Measurements from ENCODE around the gene TMEM233. TPM values are rescaled to one million over a fixed set of nuclear protein-coding genes. Genes with fewer than 3 reads are reported as not detected.

Gene TMEM233
- total and polyA plus RNA-seq, 7 donors: 11.6 to 125 (median 69.7) TPM

DNA sequence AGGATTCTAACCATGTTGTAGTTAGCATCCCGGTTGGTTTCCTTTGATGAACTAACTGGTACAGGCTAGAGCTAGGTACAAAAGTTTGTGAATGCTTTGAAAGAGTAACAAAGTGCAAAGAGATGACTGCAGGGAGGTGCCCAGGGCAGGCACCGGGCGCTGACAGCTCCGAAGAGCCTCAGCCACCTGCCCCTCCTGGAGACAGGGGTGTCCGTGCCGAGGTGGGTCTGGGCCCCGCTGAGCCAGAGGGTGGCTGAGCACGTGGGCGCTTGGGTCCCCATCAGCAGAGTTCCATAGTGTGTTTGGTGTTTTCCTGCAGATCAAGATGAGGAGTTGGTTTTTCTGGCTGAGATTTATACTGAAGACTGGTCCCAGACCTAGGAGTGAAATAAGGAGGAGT is 94.3 kb downstream of the TMEM233 start:
- H3K4me1 ChIP-seq: peaks cover 3% of the 10 kb centered on the region
- intact Hi-C loops (cut with DNase I): no loop called here
- no peaks in the 10 kb centered on the region for H3K27me3 ChIP-seq (ENCODE audit: insufficient read depth in 3 of 3, low read length in 2 of 3)
- 87 to 96% (median 90%) methylated on average over 9 of the region's 9 CpGs for WGBS, 3 donors
- TF ChIP-seq, protein P1, sequence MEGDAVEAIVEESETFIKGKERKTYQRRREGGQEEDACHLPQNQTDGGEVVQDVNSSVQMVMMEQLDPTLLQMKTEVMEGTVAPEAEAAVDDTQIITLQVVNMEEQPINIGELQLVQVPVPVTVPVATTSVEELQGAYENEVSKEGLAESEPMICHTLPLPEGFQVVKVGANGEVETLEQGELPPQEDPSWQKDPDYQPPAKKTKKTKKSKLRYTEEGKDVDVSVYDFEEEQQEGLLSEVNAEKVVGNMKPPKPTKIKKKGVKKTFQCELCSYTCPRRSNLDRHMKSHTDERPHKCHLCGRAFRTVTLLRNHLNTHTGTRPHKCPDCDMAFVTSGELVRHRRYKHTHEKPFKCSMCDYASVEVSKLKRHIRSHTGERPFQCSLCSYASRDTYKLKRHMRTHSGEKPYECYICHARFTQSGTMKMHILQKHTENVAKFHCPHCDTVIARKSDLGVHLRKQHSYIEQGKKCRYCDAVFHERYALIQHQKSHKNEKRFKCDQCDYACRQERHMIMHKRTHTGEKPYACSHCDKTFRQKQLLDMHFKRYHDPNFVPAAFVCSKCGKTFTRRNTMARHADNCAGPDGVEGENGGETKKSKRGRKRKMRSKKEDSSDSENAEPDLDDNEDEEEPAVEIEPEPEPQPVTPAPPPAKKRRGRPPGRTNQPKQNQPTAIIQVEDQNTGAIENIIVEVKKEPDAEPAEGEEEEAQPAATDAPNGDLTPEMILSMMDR (IDR thresholded peaks at IDR 0.05): no peak
- no peak overlapping the region for H3K4me3 ChIP-seq
- H3K9me3 ChIP-seq: no peaks in the 10 kb centered on the region
- no peaks in the 10 kb centered on the region for H3K36me3 ChIP-seq (ENCODE audit: insufficient read depth in 1 of 2, low read depth in 1 of 2)
- no peak for DNase-seq
- H3K27ac ChIP-seq: no peak overlapping the region
- no peak for ATAC-seq

DNA sequence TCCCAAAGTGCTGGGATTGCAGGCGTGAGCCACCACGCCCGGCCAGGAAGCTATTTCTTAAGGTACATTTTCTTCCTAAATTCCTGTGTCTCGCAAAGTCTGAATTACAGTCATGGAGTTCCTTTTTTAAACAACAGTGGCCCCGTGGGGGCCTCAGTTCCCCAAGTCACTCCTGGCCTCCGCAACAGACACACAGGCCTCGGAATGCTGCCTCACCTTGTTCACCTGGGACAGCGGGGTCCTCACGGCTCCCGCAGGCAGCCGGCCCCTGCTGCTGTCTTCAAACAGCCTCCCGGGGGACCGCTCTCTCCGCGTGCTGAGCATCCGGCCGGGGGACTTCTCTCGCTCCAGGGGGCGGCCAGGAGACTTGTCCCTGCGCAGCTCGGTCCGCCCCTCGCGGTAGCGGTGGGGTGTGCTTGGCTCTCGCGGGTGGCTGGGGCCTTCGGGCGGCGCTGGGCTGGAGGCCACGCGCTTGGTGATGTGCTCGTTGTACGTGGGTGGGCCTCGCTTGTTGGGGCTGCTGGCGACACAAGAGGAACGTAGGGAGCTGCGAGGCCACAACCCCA is 96.4 kb downstream of the TMEM233 start:
- Histone ChIP-seq H3K27ac (no peak overlapping the region), H3K9me3 (no peaks in the 10 kb centered on the region), H3K4me1 (no peaks in the 10 kb centered on the region), H3K4me3 (no peak overlapping the region), H3K27me3 (ENCODE audit: insufficient read depth in 3 of 3, low read length in 2 of 3) (no peaks in the 10 kb centered on the region), H3K36me3 (ENCODE audit: insufficient read depth in 1 of 2, low read depth in 1 of 2) (no peaks in the 10 kb centered on the region)
- DNase-seq (no peak), ATAC-seq (no peak)
- WGBS, 3 donors: 92 to 97% (median 96%) methylated on average over 38 of the region's 38 CpGs
- TF ChIP-seq, protein P1 (IDR thresholded peaks at IDR 0.05): no peak
- intact Hi-C loops (cut with DNase I): no loop called here

DNA sequence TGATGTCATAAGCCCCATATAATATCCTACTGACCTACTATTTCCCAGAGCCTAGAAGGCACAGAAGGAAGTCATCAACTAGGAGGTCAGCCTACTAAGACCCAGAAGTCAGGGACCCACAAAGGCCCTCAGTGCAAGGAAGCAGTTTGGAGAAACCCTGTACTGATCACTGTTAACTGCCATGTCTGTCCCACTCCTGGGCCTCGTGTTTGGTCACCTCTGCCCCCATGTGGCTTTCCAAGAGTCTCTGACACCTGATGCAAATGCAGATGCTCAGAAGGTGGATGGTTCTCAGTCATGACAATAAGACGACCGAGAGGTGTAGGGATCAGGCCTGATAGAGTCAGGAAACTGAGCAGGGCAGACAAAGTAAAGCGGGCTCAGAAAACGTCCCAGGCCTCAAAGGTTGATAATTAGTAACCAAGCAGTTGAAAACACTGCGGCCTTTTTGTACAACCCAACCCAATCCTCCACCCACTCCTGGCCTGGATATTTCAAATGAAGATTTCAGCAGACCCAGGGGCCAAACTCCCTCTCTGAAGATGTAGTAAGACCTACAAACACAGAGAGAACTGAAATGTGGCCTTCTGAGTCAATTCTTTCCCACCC is 97.7 kb downstream of the TMEM233 start:
- WGBS, 3 donors: 86 to 90% (median 89%) methylated on average over 6 of the region's 6 CpGs
- H3K27me3 ChIP-seq (ENCODE audit: insufficient read depth in 3 of 3, low read length in 2 of 3): no peaks in the 10 kb centered on the region
- H3K36me3 ChIP-seq (ENCODE audit: insufficient read depth in 1 of 2, low read depth in 1 of 2): no peaks in the 10 kb centered on the region
- H3K4me1 ChIP-seq: no peaks in the 10 kb centered on the region
- no peak overlapping the region for H3K4me3 ChIP-seq
- DNase-seq: no peak
- no peak overlapping the region for H3K27ac ChIP-seq
- no peak for ATAC-seq
- TF ChIP-seq, protein P1 (IDR thresholded peaks at IDR 0.05): no peak
- H3K9me3 ChIP-seq: no peaks in the 10 kb centered on the region
- intact Hi-C loops (cut with DNase I): no loop called here

DNA sequence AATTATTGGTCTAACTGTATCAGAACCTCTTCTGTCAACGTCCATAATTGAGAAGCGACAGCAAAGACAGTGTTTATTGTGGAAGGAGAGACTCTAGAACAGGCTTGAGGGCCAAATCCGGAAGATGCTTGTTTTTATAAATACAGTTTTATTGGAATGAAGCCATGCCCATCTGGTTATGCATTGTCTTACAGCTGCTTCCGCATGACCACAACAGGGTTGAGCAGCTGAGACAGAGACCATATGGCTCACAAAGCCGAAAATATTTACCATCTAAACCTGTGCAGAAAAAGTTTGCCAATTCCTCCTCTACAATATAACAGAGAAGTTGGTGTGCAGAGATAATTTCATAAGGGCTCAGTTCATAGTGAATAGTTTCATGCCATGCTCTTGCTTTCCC is 98.8 kb downstream of the TMEM233 start:
- H3K4me1 ChIP-seq: no peaks in the 10 kb centered on the region
- TF ChIP-seq, protein P1 (IDR thresholded peaks at IDR 0.05): no peak
- ATAC-seq: no peak

More for the DNA sequence above, 98.8 kb downstream of the TMEM233 start:
- WGBS, 3 donors: 54 to 56% (median 55%) methylated on average over 5 of the region's 5 CpGs
- no peaks in the 10 kb centered on the region for H3K9me3 ChIP-seq
- no peaks in the 10 kb centered on the region for H3K36me3 ChIP-seq (ENCODE audit: insufficient read depth in 1 of 2, low read depth in 1 of 2)
- intact Hi-C loops (cut with DNase I): no loop called here
- no peak for DNase-seq
- H3K27me3 ChIP-seq (ENCODE audit: insufficient read depth in 3 of 3, low read length in 2 of 3): no peaks in the 10 kb centered on the region
- no peak overlapping the region for H3K27ac ChIP-seq
- no peak overlapping the region for H3K4me3 ChIP-seq

Other genes with a start within 250 kb of the TMEM233 start
- gene PRKAB1, start 74.4 kb downstream of the TMEM233 start, total RNA-seq: 10 to 100 TPM in 2 of 4 donors, 1 to 10 TPM in 2; 9.0 to 16.7 (median 10.9) TPM
- gene PRKAB1, start 74.4 kb downstream of the TMEM233 start, polyA plus RNA-seq: 10 to 100 TPM; 11.7 to 14.9 (median 11.9) TPM

All from psoas muscle (tissue), 8 donors.